Measurements from ENCODE around the gene CD93.

Gene CD93

DNA sequence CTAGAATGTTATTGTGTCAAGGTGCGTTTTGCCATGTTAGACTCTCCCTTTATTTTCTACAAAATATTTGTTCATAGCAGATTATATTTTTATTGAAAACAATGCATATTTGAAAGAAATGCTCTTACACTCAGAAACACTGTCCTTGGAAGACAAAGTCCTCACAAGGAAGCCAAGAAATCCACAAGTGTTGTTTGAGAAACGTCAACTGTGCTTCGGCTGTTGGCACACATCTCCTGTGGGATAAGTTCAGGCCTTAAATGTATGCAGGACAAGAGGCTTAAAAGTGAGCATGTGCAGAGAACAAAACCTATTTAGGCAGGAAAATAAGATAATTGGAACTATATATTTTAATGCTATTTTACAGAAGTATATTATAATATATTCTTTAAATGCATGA lies 27.1 kb downstream of the CD93 start:
- no peak for DNase-seq

DNA sequence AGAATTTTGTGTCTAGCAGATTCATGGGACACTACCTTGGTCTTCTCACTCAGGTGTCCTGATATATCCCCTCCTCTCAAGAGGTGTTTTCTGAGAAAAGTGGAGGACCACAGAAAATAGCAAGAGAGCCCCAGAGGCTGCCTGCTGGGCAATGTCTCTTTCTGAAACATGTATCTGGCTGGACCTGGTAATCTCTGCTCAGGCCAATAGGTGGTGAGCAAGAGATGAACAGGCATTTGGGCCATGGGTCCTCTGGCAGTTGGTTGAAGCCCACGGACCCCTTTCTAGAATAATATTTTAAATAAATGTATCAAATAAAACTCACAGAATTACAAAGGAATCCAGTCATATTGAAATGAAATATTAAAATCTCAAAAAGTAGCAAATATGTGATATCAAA lies 27.9 kb downstream of the CD93 start:
- no peak for DNase-seq

DNA sequence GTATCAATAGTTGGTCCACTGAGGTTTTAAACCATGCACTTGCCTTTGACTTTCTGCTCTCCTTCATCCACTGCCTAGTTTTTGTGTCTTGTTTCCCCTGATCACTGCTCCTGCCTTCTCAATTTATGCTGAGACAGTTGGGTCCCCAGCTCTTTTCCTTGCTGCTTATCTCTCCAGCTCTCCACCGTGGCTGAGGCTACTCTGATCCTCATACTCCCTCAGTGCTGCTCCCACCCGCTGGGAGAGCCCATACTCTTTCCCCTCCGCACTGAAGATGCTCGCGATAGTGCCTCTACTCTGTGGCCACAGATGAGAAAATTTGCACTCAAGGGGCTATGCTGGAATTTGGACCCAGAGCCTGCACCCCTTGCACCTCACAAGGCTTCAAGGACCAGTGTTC lies 33.2 kb downstream of the CD93 start:
- no peak for DNase-seq

DNA sequence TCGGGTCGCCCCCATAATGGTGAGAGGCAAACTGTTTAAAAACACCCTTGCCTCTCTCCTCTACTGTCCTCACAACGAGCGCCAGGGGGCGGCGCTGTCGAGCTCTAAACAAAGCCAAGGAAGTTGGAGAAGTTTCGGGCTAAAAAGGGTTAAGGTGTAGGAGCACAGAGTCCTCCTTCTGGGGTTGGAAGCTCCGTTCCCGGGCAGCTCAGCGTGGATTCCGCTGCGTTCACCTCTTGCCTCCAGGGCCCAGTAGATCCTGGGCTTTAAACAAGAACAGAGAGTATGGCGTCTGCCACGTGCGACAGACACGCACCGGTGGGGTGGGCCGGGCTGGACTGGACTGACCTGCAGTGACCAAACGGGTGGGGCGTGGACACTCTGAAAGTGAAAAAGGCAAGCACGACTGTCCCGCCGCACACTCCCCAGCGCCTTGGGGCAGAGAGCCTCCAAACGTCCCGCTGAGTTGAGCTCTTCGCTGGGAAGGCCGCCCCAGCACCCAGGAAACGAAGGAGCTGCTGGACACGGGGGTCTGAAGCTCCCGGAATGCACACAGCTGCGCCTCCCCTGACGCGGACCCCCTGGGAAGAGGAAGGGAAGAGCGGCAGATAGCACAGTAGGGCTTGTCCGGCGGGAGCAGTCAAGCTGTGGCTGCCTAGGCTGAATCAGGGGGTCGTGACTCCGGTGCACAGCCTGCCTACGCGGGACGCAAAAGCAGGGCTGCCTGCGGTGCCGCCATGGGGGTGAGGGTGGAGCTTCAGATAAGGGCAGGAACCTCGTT lies 35.1 kb downstream of the CD93 start:
- no peak for DNase-seq

DNA sequence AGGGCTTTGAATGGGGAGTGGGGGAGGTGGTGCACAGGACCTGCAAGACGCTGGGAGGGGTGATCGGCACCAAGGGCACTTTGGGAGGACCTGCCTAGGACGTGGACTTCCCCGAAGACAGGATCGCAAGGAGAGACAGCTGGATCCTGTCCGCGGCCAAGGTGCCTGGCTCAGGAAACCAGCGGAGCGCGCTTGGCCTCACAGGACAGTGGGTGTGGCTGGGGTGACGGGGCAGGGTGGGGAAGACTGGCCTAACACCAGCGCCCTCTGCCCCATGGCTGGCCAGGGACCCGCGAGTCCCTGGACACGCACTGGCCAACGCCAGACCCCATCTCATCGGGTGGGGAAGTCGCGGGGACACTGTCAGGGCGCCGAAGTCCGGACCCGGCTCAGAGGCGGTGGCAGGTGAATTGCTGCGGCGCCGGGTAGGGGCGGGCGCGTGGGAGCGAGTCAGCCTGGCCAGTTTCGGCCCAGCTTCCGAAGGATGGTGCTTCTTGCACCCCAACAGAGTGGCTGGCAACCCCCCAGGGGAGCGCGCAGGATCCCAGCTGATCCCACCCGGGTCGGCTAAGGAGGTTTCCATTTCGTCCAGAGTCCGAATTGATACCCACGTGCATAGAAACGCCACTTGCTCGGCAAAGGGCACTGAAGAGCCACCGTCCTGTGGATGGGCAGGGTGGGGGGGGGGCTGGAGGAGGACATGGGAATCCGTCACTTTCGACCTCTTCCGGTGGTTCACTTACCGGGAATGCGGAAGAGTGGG lies 35.9 kb downstream of the CD93 start:
- no peak for DNase-seq

DNA sequence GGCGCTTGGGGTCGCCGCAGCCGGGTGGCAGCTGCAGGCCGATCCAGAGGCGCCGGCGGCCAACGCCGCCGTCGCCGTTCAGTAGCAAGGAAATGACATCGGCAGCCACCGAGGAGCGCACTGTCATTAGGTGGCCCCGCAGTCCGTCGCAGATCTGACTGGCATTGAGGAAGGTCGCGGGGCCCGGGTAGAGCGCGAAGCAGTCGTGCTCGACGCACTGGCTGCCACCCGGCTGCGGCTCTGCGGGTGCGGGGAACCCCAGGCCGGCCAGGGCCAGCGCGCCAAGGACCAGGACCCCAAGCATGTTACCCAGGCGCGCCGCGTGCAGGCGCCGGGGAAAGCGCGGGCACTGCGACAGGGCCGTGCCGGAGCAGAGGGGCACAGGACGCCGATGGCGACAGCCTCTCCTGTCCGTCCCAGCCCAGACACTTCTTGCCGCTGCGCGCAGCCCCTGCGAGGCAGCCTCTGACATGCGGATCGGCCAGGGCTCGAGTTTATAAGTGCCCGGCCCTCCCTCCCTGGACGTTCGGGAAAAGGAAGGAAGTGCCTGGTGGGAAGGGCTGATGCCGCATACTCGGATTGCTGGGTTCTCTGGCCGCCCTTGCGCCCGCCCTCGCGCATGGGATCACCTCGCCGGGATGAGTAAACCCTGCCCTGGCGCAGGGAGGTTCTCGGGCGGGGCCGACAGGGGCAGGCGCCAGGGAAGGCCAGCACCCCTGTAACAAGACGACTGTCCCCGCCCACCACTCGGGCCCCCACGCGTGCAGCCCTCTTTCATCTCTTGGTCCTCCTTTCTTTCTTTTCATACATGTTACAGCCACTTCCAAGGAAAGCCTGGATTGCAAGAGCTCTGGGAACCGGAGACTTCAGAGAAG lies 36.7 kb downstream of the CD93 start, which contains the start of gene THBD:
Gene THBD, minus strand, starts transcription at position 472 of the 875 bp plus-strand sequence. Its CDS starts 168 bp downstream, at position 304.
- DNase-seq = no peak

DNA sequence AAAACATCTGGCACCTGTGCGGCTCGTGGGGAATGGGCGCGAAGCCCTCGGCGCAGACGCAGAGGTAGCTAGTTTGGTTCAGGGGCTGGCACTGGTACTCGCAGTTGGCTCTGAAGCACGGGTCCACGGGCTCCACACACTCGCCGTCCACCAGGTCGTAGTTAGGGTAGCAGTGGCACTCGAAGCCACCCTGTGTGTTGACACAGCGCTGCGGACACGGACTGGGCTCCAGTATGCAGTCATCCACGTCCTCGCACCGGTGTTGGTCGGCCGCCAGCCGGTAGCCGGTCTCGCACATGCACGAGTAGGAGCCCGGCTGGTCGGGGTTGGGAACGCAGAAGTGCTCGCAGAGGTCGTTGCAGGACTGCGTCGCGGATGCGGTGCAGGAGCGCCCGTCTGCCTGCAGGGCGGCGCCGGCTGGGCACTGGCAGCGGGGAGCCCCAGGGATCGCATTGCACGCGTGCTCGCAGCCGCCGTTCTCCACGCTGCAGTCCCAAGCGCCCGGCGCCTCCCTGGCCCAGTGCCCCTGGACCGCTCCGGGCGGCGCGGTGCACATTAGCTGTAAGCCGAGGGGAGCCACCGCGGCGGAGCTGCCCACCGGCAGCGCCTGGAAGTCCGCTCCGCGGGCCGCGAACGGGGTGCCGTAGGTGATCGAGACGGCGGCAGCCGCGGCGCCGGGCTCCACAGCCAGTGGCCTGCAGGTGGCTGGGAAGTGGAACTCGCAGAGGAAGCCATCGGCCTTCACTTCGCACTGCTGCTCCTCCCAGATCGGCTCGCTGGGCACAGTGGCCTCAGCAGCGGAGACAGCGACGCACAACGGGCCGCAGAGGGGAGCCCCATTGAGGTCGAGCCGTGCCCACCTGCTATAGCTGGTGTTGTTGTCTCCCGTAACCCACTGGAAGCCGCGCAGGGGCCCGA lies 37.6 kb downstream of the CD93 start:
- peak; percentile 52 for DNase-seq

DNA sequence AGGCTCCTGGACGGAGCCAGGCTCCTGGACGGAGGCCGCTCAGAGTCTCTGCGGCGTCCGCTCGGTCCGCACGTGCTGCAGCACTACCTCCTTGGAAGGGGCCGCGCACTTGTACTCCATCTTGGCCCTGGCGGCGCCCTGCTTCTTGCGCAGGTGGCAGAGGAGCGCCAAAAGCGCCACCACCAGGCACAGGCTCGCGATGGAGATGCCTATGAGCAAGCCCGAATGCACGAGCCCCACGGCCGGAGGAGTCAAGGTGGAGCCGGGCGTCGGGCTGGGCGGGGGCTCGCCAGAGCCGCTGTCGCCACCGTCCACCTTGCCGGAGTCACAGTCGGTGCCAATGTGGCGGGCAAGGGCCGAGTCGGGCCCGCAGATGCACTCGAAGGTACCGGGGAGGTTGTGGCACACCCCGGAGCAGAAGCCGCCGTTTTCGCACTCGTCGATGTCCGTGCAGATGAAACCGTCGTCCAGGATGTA lies 38.3 kb downstream of the CD93 start:
- no peak for DNase-seq

DNA sequence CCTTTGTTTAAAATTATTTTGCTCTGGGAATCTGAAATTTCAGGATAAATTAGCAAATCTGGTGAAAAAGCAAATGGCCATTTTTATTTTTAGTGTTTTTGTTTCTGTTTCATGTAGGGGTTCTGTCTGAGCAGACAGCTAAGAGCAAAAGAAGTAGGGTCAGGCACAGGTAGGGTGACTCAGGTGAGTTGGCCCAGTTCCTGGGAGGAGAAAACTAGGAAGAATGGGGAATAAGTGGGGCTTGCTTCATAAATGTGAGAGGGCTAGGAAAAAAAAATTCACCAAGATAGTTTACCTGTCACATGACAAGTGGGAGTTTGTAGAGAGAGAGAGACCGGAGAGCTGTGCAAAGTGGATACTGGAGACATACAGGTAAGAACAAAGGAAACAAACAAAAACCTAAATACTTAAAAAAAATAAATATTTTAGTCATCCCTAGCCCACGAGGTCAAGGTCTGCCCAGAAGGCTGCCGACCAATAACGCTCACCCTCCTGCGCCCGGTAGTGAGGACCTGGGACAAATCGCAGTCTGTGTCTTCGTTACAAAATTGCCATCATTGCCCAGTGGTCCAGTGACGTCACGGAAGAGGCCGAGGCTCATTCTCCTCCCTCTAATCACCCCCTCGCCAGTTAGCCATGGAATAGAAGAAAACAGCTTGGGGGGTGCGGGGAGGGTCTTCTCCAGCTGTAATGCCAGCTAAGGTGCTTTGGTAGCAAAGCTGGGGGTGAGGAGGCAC lies 39.0 kb downstream of the CD93 start:
- DNase-seq = no peak

DNA sequence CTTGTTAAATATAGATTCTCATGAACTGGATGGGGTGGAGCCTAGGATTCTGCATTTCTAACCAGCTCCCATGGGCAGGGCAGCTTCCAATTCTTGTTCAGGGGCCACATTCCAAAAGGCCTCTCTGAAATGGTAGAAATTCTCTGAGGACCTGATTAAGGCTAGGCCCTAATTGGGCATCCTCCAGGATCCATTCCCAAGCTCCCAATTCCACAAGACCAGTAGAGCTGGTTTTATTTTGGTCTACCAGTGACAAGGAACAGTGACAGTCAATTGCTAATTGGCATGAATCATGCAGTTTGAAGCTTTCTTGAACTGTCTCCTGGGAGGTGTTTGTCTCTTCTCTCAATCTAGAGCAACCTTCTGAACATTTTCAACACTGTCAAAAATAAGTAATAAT lies 39.7 kb downstream of the CD93 start:
- DNase-seq = no peak

DNA sequence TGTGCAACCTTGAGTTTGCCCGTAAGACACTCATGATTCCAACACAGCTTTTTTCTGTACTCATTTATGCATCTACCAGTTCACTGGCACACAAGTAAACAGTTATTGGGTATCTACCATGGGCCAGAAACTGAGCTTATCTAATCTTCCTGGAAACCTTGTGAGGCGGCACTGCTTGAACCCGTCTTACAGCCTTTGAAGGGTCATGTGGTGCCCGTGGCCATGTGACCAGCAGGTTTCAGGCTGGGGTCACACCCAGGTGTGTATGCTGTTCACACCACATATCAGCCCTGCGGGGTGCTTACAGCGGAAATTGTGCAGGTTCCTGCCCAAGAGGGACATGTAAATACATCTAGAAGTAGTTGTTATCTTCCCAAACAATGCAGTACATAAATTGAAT lies 42.7 kb downstream of the CD93 start:
- DNase-seq = no peak

DNA sequence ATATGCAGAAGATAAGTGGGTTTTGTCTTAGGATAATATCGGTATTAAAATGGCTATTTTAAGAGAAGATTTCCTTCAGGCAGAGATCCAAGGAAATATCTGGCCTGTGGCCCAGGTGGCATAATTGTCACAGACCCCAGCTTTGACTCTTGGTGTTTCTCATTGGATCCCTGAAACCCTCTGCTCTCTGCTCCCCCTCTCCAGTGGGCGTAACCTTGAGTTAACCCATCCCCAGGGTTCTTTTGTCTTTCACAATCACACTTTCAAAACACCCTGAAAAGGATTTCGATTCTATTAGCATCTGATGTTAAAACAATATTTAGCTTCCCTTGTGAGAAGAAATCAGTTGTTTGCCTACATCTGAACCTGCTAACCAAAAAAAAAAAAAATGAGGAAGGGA lies 43.9 kb downstream of the CD93 start:
- DNase-seq = no peak

DNA sequence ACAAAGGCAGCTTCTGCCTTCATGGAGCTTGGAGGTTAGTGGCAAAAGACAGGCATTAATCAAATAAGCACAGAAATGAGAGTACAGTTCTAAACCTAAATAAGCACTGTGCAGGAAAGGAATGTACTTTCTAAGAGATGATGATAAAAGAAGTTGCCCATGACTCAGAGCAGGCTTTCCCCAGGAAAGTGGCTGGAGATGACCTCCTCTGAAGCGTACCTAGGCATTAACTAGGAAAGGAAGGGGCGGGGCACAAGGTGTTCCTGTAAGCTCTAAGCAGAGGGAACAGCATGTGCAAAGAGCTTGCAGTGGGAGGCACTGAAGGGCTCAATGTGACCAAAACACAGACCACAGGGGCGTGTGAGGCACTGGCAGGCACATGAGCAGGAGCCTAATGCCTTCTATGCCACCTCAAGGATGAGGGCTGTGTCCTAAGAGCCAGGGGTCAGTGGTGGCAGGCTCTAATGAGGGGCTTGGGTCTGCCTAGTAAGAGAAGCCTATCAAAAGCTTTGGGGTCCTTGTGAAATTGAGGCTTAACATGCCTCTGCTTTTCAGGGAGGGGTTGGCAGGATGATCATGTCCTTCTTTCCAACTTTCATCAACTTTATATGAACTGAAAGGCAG lies 46.1 kb downstream of the CD93 start:
- no peak for DNase-seq

DNA sequence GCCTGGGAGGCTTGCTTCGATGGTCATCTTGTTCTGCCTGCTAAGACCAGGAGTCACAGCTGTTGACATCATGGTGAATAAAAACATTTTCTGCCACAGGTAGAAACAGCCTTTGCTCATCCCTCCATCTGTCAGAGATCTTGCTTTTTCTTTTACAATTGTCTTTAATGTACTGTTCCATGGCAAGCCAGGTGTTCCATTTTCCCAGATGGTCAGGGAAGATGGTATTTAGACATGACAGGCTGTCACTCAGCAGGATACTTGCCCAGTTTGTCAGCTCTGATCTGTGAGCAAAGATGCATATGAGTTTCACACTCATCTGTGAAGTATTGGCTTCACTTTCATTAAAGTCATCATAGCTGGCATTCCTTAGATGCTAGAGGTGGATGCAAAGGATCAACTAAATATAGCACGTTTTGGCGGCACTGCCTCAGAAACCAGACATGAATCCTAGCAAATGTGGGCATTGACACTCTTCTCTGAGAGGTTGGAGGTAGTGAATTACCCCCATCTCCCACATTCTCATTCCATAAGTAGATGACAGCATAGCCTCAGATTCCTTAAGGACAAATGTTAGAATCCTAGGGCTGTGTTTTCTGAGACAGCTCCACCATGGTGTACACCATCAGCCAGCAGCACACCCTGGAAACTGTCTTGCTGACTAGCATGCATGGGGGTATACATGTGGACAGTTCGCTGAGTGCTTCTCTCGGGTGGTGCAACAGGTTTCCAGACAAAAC lies 46.8 kb downstream of the CD93 start:
- no peak for DNase-seq

DNA sequence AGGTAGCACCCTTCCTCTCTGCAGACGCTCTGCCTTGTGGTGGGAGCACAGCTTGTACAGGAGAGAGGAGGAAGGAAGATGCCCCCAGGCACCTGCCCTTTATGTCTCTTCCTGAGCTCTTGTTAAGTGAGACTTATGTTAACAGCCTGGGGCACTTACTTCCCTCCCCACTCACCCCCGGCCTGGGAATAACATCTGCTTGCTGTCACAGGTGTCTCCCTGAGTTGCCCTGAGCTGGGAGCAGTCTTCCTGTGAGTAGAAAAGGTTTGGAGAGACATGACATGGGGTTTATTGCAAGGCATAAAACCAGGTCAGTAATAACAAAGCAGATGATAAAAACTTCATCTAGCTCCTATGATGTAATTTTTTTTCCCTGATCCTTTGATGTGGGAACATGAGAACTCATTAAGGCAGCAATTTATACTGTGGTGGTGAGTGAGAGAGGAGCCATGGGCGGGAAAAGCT lies 49.1 kb downstream of the CD93 start:
- no peak for DNase-seq

DNA sequence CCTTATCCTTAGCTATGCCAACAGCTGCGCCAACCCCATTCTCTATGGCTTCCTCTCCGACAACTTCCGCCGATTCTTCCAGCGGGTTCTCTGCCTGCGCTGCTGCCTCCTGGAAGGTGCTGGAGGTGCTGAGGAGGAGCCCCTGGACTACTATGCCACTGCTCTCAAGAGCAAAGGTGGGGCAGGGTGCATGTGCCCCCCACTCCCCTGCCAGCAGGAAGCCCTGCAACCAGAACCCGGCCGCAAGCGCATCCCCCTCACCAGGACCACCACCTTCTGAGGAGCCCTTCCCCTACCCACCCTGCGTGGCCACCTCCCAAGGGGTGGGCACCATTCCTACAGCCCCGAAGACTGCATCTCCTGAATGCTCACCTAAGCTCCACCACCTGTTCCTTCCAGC lies 49.8 kb downstream of the CD93 start:
- DNase-seq = no peak

DNA sequence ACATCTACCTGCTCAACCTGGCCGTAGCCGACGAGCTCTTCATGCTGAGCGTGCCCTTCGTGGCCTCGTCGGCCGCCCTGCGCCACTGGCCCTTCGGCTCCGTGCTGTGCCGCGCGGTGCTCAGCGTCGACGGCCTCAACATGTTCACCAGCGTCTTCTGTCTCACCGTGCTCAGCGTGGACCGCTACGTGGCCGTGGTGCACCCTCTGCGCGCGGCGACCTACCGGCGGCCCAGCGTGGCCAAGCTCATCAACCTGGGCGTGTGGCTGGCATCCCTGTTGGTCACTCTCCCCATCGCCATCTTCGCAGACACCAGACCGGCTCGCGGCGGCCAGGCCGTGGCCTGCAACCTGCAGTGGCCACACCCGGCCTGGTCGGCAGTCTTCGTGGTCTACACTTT lies 50.4 kb downstream of the CD93 start:
- DNase-seq = no peak

DNA sequence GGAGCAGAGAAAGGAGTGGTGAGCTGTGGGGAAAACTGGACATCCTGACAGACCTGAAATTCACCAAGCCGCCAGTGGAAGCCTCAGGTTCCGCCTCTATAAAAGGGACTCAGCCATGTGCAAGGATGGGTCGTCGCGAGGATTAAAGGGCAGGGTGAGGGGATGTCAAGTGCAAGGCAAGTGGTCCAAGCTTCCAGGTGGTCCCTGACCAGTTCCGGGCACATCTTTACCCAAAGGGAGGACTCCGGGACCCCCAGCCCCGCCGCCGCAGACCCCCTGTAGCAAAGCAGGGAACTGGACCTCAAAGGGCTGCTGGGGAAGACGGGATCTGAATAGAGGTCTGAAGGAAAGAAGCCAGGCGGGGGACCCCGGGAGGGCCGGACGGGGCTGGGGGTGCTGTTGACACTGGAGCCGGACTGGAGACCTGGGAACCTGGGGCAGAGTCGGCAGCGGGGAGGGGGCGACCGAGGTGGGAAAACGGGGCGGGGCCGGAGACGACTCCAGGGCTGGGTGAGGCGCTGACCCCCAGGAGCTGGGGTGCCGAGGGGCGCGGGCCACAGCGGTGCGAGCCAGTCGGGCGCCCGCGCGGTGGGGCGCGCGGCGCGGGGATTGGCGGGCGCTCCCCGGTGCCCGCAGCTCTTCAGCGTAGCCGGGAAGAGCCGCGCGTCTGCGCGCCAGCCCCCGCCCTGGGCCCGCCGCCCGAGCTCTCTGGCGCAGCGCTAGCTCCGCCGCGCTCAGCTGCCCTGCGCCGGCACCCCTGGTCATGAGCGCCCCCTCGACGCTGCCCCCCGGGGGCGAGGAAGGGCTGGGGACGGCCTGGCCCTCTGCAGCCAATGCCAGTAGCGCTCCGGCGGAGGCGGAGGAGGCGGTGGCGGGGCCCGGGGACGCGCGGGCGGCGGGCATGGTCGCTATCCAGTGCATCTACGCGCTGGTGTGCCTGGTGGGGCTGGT lies 51.1 kb downstream of the CD93 start, which contains the start of gene SSTR4:
Gene SSTR4, plus strand, starts transcription at position 592 of the 951 bp plus-strand sequence. Its CDS starts 172 bp downstream, at position 764.
- no peak for DNase-seq

DNA sequence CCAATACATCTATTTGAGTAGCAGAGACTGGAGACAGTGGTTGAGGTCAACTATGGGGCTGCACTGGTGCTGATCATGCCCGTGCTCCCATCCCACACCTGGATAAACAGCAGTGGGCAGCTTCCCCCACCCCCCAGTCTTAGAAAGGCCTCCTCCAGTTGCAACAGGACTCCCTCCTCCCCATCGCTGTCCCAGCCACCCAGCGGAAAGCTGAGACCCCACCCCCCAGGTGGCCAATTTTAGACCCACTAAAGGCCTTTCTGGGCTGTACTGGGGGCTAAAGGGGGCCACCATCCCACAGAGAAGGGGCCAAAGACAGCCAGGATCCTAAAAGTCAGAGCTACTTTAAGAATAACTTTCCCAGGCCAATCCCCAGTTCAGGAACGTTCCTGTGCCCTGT lies 52.2 kb downstream of the CD93 start:
- DNase-seq = no peak
